ENCODE measurements around the gene TFDP3. TPM values are rescaled to one million over a fixed set of nuclear protein-coding genes. Genes with fewer than 3 reads are reported as not detected.

TFDP3 gene
- total RNA-seq, 1 experiment from 2014 or later = not detected

DNA sequence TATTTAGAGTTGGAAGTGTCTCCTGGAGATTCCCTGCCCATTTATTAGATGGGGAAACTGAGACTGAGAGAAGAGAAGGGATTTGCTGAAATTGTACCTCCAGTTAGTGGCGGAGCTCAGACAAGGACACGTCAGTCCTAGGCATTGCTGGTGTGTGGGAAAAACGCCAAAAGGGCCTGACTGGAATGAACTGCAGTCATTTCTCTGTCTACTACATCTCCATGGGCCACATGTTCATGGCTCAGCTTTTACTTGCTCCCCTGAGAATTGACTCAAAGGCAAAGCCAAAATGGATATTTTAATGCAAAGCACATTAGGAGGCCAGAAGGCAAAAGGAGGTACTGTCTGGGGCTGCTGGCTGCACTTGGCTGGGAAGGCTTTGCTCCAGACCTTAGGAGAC lies 3.9 kb downstream of the TFDP3 start:
- Histone ChIP-seq H3K79me2 (ENCODE audit: low read length) (no peaks in the 10 kb centered on the region), H3K4me2 (ENCODE audit: low read depth, low read length, poor library complexity, severe bottlenecking) (no peak overlapping the region), H3K4me3 (ENCODE audit: low read length) (no peak overlapping the region), H2AFZ (ENCODE audit: low read length) (no peak overlapping the region), H3K36me3 (ENCODE audit: insufficient read depth, low read length) (no peaks in the 10 kb centered on the region), H4K20me1 (ENCODE audit: insufficient read depth, low read depth, low read length) (no peaks in the 10 kb centered on the region), H3K9me2 (replicated peaks; ENCODE audit: insufficient read depth, low read length) (no peaks in the 10 kb centered on the region), H3K9me3 (ENCODE audit: low read length) (no peaks in the 10 kb centered on the region), H3K9ac (ENCODE audit: low read length) (no peak overlapping the region), H3K27ac (ENCODE audit: low read length) (no peak overlapping the region), H3K27me3 (ENCODE audit: low read length) (no peaks in the 10 kb centered on the region), H3K4me1 (ENCODE audit: low read length) (peaks cover 6% of the 10 kb centered on the region; the same call in 1 of the 2 replicates)
- no peak for DNase-seq

DNA sequence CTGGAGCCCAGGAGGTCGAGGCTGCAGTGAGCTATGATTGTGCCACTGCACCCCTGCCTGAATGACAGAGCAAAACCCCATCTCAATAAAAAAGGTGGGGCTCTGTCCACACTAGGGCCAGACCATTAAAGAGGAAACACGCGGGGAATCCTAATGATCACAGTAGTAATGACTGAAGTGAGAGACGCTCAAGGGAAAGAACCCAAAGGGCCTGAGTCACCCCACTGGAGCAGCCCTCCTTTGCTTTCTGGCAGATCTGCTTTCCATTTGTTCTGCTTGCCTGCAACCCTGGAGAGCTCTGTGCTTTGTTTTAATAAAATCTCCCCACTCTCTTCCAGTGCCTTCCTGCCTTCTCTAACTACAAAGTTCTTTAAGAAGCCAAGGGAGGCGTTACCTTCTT lies 5.0 kb downstream of the TFDP3 start:
- H2AFZ ChIP-seq (ENCODE audit: low read length) = no peak overlapping the region
- H3K27ac ChIP-seq (ENCODE audit: low read length) = no peak overlapping the region
- no peaks in the 10 kb centered on the region for H3K36me3 ChIP-seq (ENCODE audit: insufficient read depth, low read length)
- H3K9ac ChIP-seq (ENCODE audit: low read length) = no peak overlapping the region
- no peak for DNase-seq
- H4K20me1 ChIP-seq (ENCODE audit: insufficient read depth, low read depth, low read length) = no peaks in the 10 kb centered on the region
- H3K27me3 ChIP-seq (ENCODE audit: low read length) = no peaks in the 10 kb centered on the region
- H3K4me1 ChIP-seq (ENCODE audit: low read length) = peaks cover 6% of the 10 kb centered on the region; the same call in 1 of the 2 replicates
- no peak overlapping the region for H3K4me2 ChIP-seq (ENCODE audit: low read depth, low read length, poor library complexity, severe bottlenecking)
- no peaks in the 10 kb centered on the region for H3K9me2 ChIP-seq (replicated peaks; ENCODE audit: insufficient read depth, low read length)
- H3K4me3 ChIP-seq (ENCODE audit: low read length) = no peak overlapping the region
- no peaks in the 10 kb centered on the region for H3K9me3 ChIP-seq (ENCODE audit: low read length)
- no peaks in the 10 kb centered on the region for H3K79me2 ChIP-seq (ENCODE audit: low read length)

DNA sequence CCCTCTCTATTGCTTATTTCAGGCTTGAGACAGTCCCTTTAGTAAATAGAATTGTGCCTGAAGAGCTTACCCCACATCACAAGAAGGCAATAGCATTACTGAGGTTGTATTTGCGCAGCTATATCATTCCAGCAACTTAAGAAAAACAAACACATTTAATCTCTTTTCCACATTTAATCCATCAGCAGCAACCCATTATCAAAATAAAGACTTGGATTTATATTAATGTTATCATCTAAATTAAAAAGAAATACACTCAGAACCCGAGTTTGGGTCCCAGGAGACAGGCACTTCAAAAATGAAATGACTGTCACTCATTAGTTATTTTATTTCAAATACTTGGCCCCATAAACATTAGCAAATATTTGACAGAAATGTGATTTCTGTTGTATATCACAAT lies 10.4 kb downstream of the TFDP3 start:
- no peak overlapping the region for H3K27ac ChIP-seq (ENCODE audit: low read length)

DNA sequence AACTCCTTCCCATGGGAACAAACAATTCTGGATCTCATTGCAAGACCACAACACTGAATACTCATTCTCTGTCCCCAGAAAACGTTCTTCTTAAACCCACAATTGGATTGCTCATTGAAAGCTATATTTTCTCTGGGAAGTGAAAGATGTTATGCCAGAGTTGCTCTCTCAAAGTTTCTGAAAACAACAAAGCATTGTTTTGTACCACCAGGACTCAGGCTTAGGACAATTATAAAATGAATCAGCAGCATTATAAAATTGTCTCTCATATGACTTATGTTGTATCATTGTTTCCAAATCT lies 26.5 kb downstream of the TFDP3 start:
- Histone ChIP-seq H3K9me2 (replicated peaks; ENCODE audit: insufficient read depth, low read length) (no peaks in the 10 kb centered on the region), H3K27ac (ENCODE audit: low read length) (no peak overlapping the region), H3K9ac (ENCODE audit: low read length) (no peak overlapping the region), H2AFZ (ENCODE audit: low read length) (no peak overlapping the region), H3K4me2 (ENCODE audit: low read depth, low read length, poor library complexity, severe bottlenecking) (no peak overlapping the region), H3K9me3 (ENCODE audit: low read length) (no peaks in the 10 kb centered on the region), H3K4me3 (ENCODE audit: low read length) (no peak overlapping the region), H3K36me3 (ENCODE audit: insufficient read depth, low read length) (no peaks in the 10 kb centered on the region), H3K79me2 (ENCODE audit: low read length) (no peaks in the 10 kb centered on the region), H3K4me1 (ENCODE audit: low read length) (no peaks in the 10 kb centered on the region), H4K20me1 (ENCODE audit: insufficient read depth, low read depth, low read length) (no peaks in the 10 kb centered on the region), H3K27me3 (ENCODE audit: low read length) (no peaks in the 10 kb centered on the region)
- DNase-seq = no peak

More for the DNA sequence above, 10.4 kb downstream of the TFDP3 start:
- H3K4me3 ChIP-seq (ENCODE audit: low read length) = no peak overlapping the region
- H3K79me2 ChIP-seq (ENCODE audit: low read length) = no peaks in the 10 kb centered on the region
- no peaks in the 10 kb centered on the region for H3K9me3 ChIP-seq (ENCODE audit: low read length)
- no peak for DNase-seq
- no peak overlapping the region for H2AFZ ChIP-seq (ENCODE audit: low read length)
- no peaks in the 10 kb centered on the region for H3K9me2 ChIP-seq (replicated peaks; ENCODE audit: insufficient read depth, low read length)
- H3K4me1 ChIP-seq (ENCODE audit: low read length) = no peaks in the 10 kb centered on the region
- no peak overlapping the region for H3K4me2 ChIP-seq (ENCODE audit: low read depth, low read length, poor library complexity, severe bottlenecking)
- no peaks in the 10 kb centered on the region for H3K27me3 ChIP-seq (ENCODE audit: low read length)
- H3K36me3 ChIP-seq (ENCODE audit: insufficient read depth, low read length) = no peaks in the 10 kb centered on the region
- H3K9ac ChIP-seq (ENCODE audit: low read length) = no peak overlapping the region
- no peaks in the 10 kb centered on the region for H4K20me1 ChIP-seq (ENCODE audit: insufficient read depth, low read depth, low read length)

DNA sequence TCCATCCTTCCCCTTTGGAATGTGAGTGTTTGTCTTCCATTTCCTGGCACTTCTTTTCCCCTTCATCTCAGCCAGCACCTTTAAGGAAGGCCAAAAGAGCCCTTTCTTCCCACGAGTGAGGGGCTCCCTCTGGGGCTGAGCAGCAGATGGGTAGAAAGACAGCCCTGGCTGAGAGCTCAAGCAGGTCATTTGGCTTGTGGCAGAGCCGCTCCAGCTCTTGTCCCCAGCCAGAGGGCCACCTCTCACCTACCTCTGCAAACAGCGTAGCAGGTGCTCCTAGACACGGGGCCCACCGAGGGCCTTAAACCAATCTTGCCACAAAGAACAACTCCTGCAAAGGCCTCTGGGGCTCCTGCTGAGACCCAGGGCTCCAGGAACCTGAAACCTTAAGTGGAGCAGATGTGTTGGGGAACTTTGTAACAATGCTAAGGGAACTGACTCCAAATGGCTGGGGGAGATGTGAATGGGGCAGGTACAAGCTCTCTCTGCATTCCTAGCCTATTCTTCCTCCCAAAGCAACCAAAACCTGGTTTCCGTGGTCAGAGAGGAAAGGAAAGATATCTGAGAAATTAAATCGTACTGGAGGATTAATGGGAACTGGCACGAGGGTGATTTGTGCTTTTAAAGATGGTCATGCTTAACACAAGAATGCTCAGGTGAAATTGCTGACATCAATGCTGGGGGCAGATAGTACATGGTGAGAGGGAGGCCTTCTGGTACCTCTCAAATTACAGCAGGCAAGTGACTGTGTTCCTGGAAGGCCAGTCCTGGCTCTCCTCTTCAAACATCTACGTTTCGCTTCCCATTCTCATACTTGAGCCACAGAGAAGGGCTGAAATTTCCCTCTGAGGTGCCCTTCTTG lies 27.0 kb downstream of the TFDP3 start:
- Histone ChIP-seq H3K9ac (ENCODE audit: low read length) (no peak overlapping the region), H4K20me1 (ENCODE audit: insufficient read depth, low read depth, low read length) (no peaks in the 10 kb centered on the region), H2AFZ (ENCODE audit: low read length) (no peak overlapping the region), H3K79me2 (ENCODE audit: low read length) (no peaks in the 10 kb centered on the region), H3K4me2 (ENCODE audit: low read depth, low read length, poor library complexity, severe bottlenecking) (no peak overlapping the region), H3K9me2 (replicated peaks; ENCODE audit: insufficient read depth, low read length) (no peaks in the 10 kb centered on the region), H3K27ac (ENCODE audit: low read length) (no peak overlapping the region), H3K4me3 (ENCODE audit: low read length) (no peak overlapping the region), H3K4me1 (ENCODE audit: low read length) (no peaks in the 10 kb centered on the region), H3K27me3 (ENCODE audit: low read length) (no peaks in the 10 kb centered on the region), H3K36me3 (ENCODE audit: insufficient read depth, low read length) (no peaks in the 10 kb centered on the region), H3K9me3 (ENCODE audit: low read length) (no peaks in the 10 kb centered on the region)
- DNase-seq = no peak

DNA sequence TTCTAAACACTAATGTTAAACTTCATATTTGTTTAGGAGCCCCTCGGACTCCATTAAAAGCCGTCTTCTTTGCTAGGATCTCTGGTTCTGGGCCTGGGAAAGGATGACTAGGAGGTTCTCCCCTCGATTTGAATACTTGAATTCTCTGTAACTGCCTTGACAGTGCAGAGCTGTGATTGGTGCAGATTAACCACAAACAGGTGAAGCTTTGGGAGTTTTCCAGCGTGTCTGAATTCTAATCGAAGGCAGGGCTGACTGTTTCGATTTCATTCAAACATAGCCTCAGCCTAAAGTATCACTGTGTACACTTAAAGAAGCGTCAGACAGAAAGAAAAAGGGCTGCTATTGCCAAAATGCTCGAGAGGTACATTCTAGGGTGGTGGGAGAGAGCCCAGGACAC lies 29.0 kb downstream of the TFDP3 start:
- H4K20me1 ChIP-seq (ENCODE audit: insufficient read depth, low read depth, low read length) = no peaks in the 10 kb centered on the region
- H3K27ac ChIP-seq (ENCODE audit: low read length) = no peak overlapping the region
- H3K79me2 ChIP-seq (ENCODE audit: low read length) = no peaks in the 10 kb centered on the region
- H3K4me1 ChIP-seq (ENCODE audit: low read length) = no peaks in the 10 kb centered on the region
- no peaks in the 10 kb centered on the region for H3K36me3 ChIP-seq (ENCODE audit: insufficient read depth, low read length)
- DNase-seq = no peak
- no peak overlapping the region for H3K9ac ChIP-seq (ENCODE audit: low read length)
- no peak overlapping the region for H2AFZ ChIP-seq (ENCODE audit: low read length)
- H3K9me3 ChIP-seq (ENCODE audit: low read length) = no peaks in the 10 kb centered on the region
- H3K27me3 ChIP-seq (ENCODE audit: low read length) = no peaks in the 10 kb centered on the region
- no peak overlapping the region for H3K4me3 ChIP-seq (ENCODE audit: low read length)
- H3K4me2 ChIP-seq (ENCODE audit: low read depth, low read length, poor library complexity, severe bottlenecking) = no peak overlapping the region
- no peaks in the 10 kb centered on the region for H3K9me2 ChIP-seq (replicated peaks; ENCODE audit: insufficient read depth, low read length)

DNA sequence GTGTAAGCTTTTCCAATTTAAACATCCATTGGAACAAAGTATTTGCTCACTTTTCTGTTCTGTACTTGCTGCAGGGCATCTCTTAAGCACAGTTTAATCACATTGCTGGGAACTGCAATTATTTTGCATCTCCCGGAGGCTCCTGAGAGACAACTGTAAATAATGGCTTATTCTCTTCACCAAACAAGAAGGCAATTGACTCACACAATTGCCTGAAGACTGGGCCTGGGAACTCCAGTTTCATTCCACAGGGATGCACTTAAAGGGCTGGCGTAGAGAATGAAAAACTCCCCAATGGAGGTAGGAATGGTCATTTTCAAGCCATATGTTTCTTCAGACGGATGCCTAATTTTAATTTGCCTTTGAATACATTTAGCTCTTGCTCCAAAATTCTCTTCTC lies 29.5 kb downstream of the TFDP3 start:
- H3K9me3 ChIP-seq (ENCODE audit: low read length) = no peaks in the 10 kb centered on the region
- no peaks in the 10 kb centered on the region for H4K20me1 ChIP-seq (ENCODE audit: insufficient read depth, low read depth, low read length)
- no peak overlapping the region for H2AFZ ChIP-seq (ENCODE audit: low read length)
- no peak overlapping the region for H3K27ac ChIP-seq (ENCODE audit: low read length)
- DNase-seq = no peak
- no peak overlapping the region for H3K4me2 ChIP-seq (ENCODE audit: low read depth, low read length, poor library complexity, severe bottlenecking)
- H3K4me1 ChIP-seq (ENCODE audit: low read length) = no peaks in the 10 kb centered on the region
- no peaks in the 10 kb centered on the region for H3K9me2 ChIP-seq (replicated peaks; ENCODE audit: insufficient read depth, low read length)
- no peaks in the 10 kb centered on the region for H3K79me2 ChIP-seq (ENCODE audit: low read length)
- H3K27me3 ChIP-seq (ENCODE audit: low read length) = no peaks in the 10 kb centered on the region
- H3K4me3 ChIP-seq (ENCODE audit: low read length) = no peak overlapping the region
- no peaks in the 10 kb centered on the region for H3K36me3 ChIP-seq (ENCODE audit: insufficient read depth, low read length)
- H3K9ac ChIP-seq (ENCODE audit: low read length) = no peak overlapping the region

DNA sequence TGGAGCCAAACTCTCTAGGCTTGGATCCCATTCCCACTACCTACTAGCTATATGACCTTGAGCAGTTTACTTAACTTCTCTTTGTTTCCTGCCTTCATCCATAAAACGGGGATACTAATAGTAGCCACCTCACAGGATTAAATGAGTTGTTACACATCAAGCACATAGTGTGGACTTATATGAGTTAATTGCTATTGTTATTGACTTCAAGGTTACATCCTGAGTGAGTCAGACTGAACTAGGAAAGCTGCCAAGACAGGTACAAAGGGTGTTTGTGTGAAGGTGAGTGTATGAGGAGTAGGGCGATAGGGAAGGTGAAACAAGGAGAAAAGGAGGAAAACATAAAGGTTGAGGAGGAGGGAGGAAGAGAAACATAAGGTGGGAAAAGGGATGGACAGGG lies 32.2 kb downstream of the TFDP3 start:
- no peaks in the 10 kb centered on the region for H3K4me1 ChIP-seq (ENCODE audit: low read length)
- H3K79me2 ChIP-seq (ENCODE audit: low read length) = no peaks in the 10 kb centered on the region
- no peaks in the 10 kb centered on the region for H3K9me2 ChIP-seq (replicated peaks; ENCODE audit: insufficient read depth, low read length)
- no peaks in the 10 kb centered on the region for H4K20me1 ChIP-seq (ENCODE audit: insufficient read depth, low read depth, low read length)
- H3K27me3 ChIP-seq (ENCODE audit: low read length) = no peaks in the 10 kb centered on the region
- no peak overlapping the region for H3K9ac ChIP-seq (ENCODE audit: low read length)
- H2AFZ ChIP-seq (ENCODE audit: low read length) = no peak overlapping the region
- no peak overlapping the region for H3K27ac ChIP-seq (ENCODE audit: low read length)
- no peak overlapping the region for H3K4me2 ChIP-seq (ENCODE audit: low read depth, low read length, poor library complexity, severe bottlenecking)
- no peaks in the 10 kb centered on the region for H3K36me3 ChIP-seq (ENCODE audit: insufficient read depth, low read length)
- no peak overlapping the region for H3K4me3 ChIP-seq (ENCODE audit: low read length)
- DNase-seq = no peak
- H3K9me3 ChIP-seq (ENCODE audit: low read length) = no peaks in the 10 kb centered on the region
